Esophagus muscularis mucosa (tissue), 3 donors: ENCODE results near the gene CBX6.
A peak's percentile ranks its signal among the peaks of the same experiment; 100 is the strongest.

Experiments
- CTCF ChIP-seq, 3 experiments: fragments of 200-600 bp in 2 of 3; fragments of 450-650 bp in 1 of 3; sonication (generic) in 2 of 3; IDR thresholded peaks; one replicate each; pipeline ENCODE4 v1.5.1; 2017 to 2019; ENCODE audit warnings: antibody characterized with exemption in 3 of 3, mild to moderate bottlenecking in 2 of 3, moderate library complexity in 1 of 3
- POLR2AphosphoS5 ChIP-seq, 2 donors: sonication (generic); formaldehyde crosslinking; IDR thresholded peaks; one replicate each; pipeline ENCODE4 v1.6.1; 2017; ENCODE audit warnings: antibody characterized with exemption in 2 of 2

DNA sequence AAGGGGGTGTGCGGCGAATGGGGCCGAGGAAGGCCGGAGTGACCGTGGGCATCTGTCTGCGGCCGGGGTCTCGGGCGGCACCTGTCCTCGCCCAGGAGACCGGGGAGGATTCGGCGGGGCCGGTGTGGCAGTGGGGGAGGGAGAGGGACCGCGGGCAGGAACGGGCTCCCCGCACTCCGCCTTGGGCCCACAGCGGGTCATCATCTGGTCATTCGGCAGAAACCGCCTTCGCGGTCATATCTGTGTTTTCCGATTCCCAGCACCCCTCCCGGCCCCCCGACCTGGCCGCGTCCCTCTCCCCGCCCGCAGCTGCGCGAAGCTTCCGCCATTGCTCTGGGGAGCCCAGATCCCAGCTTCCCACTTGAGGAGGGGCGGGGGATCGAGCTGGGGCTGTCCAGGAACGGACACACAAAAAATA lies 824 bp upstream of the CBX6 start:
- TF ChIP-seq POLR2AphosphoS5 (IDR thresholded peaks at IDR 0.05): peak; percentile 28 to 57
- TF ChIP-seq CTCF (IDR thresholded peaks at IDR 0.05): no peak
